NCI-H2081 treated with DMSO at 0.1 percent for 48 hours (cell line): ENCODE results near the gene PRSS35.
"Not testable (repeated sequence)": the region's sequence is repeated elsewhere in the genome, so short reads cannot be mapped to it uniquely, and the experiment has no call there.

Experiments used
- DNase-seq: peaks from one replicate; lab custom pipeline; 2025; lab: John Stamatoyannopoulos, UW

PRSS35 gene

DNA sequence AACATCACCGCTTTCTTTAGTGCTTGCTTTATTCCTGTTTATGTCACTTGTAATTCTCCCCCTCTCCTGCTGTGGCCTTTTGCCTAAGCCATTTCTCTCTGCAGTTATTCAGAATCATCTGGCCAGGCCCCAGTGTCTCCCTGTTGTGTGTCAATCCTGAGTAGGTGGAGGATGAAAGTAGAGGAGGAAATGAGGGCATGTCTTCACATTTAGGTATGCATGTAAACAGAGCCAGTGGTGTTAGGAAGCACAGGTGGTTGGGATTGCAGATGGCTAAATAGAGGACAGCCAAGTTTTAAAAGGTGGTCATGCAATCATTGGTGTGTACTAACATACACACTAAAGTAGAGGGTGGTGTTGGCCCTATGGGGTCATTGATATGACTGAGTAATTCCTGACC is 5.2 kb downstream of the PRSS35 start:
- DNase-seq: no peak

DNA sequence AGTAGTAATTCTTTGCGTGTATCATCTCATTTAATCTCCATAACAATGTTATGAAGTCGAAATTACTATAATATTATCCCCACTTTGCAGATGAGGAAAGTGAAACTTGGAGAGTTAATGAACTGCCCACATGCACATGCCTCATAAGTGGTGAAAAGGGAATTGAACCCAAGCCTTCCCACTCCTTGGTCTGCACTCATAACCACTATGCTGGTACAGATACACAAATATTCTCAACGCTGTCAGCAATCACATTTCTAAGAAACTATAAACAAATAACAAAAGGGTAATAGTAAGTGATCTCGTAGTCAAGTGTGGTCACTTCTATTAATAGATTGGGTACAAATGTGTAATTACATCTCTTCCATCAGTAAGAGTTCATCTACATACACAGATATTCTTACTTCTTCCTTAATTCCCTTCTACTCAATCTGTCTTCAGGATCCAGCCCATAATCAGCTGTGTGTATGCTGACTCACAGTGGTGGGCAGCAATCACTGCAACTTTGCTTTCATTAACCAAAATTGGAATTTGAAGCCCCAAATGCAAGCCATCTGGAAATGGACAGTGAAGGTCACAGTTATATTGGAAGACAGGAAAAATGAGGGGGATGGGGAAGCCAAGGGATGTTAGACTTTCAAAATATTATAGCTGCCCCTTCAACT is 6.6 kb downstream of the PRSS35 start:
- no peak for DNase-seq

DNA sequence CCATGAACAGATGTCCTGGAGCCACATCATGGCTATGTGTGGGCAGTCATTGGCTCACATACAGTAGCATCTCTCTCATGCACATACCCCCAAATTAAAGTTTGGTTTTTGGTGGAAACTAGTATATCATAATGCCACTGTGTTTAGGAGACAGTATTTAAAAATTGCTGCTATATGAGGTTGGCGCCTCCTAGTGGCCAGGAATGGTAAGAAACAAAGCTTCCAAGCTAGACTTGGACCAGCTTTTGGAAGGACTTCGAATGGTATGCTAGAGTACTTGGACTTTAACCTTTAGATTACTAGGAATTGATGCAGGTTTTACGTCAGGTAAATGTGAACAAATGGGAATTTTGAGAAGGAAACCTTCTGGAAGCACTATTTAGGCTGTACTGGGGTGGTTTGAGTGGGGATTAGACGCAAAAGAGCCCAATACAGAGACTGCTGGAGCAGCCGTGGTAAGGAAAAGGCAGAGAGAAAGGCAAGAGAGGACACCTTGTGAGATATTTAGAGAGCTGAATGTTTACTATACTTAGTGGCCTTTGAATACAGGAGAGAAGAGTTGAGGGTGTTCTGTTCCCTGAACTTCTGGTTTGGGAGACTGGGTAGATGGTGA is 23.8 kb downstream of the PRSS35 start:
- no peak for DNase-seq

DNA sequence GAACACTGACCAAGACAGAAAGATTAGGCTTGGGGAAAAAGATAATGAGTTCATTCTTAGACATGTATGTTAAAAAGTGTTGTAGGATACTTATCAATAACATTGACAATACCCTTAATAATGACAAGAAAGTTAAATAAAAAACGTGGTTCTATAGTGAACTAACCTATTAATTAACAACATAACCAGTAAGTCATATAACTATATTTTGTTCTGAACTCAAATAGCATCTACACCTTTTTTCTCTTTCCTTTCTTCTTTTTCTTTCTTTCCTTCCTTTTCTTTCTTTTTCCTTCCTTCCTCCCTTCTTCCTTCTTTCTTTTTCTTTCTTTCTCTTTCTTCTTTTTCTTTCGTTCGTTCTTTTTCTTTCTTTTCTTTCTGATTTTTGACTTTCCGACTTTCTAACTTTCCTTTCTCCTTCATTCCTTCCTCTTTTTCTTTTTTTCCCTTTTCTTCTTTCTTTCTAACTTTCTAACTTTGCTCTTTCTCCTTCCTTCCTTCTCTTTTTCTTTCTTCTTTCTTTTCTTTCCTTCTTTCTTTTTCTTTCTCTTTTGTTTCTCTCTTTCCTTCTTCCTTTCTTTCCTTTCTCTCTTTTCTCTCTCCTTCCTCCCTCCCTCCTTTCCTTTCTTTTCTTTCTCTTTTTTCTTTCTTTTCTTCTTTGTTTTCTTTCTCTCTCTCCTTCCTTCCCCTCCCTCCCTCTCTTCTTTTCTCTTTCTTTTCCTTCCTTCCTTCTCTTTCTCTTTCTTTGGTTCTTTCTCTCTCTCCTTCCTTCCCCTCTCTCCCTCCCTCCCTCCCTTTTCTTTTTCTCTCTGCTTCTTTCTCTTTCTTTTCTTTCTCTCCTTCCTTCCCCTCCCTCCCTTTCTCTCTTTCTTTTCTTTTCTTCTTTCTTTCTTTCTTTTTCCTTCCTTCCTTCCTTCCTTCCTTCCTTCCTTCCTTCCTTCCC is 24.6 kb downstream of the PRSS35 start:
- DNase-seq: no peak

DNA sequence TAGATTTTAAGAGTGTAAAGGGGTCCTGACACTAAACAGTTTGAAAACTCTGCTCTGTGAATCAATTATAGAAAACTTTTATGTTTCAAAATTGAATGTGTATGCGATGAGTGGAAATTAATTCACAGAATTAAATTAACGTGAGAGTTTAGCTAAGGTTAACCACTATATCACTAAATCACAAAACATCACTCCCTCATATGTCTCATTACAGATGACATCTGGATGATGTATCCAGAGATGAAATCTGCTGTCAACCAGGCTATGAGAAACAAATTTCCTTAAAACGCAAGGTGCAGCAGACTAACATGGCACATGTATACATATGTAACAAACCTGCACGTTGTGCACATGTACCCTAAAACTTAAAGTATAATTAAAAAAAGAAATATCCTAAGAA is 27.3 kb downstream of the PRSS35 start:
- no peak for DNase-seq

DNA sequence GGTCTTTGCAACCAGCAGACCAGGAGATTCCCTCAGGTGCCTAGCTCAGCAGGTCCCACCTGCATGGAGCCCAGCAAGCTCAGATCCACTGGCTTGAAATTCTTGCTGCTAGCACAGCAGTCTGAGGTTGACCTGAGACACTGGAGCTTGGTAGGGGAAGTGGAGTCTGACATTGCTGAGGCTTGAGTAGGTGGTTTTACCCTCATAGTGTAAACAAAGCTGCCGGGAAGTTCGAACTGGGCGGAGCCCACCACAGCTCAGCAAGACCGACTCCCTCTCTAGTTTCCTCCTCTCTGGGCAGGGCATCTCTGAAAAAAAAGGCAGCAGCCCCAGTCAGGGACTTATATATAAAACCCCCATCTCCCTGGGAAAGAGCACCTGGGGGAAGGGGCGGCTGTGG is 34.3 kb downstream of the PRSS35 start:
- no peak for DNase-seq

DNA sequence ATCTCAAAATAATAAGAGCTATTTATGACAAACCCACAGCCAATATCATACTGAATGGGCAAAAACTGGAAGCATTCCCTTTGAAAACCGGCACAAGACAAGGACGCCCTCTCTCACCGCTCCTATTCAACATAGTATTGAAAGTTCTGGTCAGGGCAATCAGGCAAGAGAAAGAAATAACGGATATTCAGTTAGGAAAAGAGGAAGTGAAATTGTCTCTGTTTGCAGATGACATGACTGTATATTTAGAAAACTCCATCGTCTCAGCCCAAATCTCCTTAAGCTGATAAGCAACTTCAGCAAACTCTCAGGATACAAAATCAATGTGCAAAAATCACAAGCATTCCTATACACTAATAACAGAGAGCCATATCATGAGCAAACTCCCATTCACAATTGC is 38.1 kb downstream of the PRSS35 start:
- not testable (repeated sequence) for DNase-seq

DNA sequence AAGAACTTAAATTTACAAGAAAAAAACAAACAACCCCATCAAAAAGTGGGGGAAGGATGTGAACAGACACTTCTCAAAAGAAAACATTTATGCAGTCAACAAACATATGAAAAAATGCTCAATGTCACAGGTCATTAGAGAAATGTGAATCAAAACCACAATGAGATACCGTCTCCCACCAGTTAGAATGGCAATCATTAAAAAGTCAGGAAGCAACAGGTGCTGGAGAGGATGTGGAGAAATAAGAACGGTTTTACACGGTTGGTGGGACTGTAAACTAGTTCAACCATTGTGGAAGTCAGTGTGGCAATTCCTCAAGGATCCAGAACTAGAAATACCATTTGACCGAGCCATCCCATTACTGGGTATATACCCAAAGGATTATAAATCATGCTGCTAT is 39.4 kb downstream of the PRSS35 start:
- DNase-seq: not testable (repeated sequence)

DNA sequence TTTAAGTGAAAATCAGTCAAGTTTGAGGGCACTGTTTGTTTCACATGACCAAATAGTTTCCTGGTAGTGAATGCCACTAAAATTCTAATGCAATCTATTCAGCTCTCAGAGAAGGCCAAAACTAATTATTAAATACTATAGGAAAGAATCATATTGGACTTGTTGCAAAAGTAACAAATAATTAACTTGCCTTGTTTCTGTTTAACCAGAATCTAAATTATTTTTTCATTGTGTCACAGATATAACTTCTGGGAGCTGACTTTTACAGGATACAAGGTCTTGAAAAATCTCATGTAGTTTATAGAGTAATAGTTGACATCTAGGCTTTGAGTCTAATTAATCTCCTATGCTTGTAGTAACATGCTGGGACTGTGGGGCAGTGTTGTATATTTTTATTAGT is 44.5 kb downstream of the PRSS35 start:
- DNase-seq: no peak

DNA sequence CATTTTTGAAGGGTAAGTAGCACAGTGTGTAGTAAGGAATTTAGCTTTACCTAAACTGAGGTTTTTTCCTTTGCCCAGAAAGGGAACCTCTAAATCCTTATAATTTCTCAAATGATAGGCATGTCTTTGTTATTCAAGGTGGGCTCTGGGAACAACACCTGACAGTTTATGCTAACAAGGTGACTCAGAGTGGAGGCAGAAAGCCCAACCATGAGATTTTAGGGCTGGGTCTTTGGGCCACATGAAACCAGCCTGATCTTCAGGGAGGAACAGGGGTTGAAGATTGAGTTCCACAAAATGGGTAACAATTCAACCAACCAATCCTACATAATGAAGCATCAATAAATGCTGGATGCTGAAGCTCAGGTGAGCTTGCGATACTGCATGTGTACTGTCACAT is 46.6 kb downstream of the PRSS35 start:
- DNase-seq: no peak

DNA sequence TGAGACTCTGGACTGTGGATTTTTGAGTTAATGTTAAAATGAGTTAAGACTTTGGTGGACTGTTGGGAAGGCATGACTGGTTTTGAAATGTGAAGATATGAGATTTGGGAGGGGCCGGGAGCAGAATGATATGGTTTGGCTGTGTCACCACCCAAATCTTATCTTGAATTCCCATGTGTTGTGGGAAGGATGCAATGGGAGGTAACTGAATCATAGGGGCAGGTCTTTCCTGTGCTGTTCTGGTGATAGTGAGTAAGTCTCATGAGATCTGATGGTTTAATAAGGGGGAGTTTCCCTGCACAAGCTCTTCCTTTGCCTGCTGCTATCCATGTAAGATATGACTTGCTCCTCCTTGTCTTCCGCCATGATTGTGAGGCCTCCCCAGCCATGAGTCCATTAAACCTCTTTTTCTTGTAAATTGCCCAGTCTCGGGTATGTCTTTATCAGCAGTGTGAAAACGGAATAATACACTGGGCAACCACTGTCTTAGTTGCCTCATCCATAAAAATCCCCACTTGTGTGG is 59.4 kb downstream of the PRSS35 start:
- not testable (repeated sequence) for DNase-seq

DNA sequence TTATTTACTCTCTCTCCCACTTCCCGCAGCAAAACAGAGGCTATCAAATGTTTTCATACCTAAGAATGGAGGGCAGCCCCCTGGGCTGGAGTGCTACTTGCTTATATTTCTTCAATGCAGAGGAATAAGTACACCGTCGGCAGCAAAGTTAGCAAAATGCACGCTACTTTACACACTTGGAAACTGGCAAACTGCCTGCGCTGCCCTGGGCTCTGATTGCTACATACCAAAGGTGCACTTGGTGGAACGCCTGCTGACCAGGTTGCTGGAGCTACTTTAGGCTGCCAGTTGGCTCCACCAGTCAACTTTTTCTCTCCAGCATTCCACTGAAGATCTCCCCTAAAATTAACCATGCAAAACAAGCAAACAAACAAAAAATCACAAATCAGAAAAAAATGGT is 62.4 kb downstream of the PRSS35 start:
- no peak for DNase-seq
